Activated naive CD8-positive, alpha-beta T cell treated with anti-CD3 and anti-CD28 coated beads, Interleukin-2, amount 10 ng/mL, durations not matched to agents 7 days and 5 days (primary cell): Measurements from ENCODE around the gene CCDC148. TPM values are rescaled to one million over a fixed set of nuclear protein-coding genes. Genes with fewer than 3 reads are reported as not detected.
"Not testable (repeated sequence)": the region's sequence is repeated elsewhere in the genome, so short reads cannot be mapped to it uniquely, and the experiment has no call there.

ENCODE experiments used
- ATAC-seq: fragments of 150-1000 bp; cut with Tn5 transposase; one replicate; pipeline ENCODE4 v1.10.0; 2021; ENCODE audit warnings: low read depth, moderate library complexity
- POLR2A ChIA-PET: fragments of 350-600 bp; sonication (Branson Sonifier 250); formaldehyde crosslinking; loops from one replicate; lab custom pipeline; 2021; ENCODE audit warnings: antibody characterized with exemption; lab: Charles Lee
- DNase-seq: peaks from one replicate; pipeline ENCODE4 v3.0.0; 2021
- H3K27ac Mint-ChIP-seq: one replicate; pipeline ENCODE4 v1.8.0; 2022; ENCODE audit warnings: mild to moderate bottlenecking, mixed read lengths
- H3K27me3 Mint-ChIP-seq: one replicate; pipeline ENCODE4 v1.8.0; 2022; ENCODE audit warnings: mild to moderate bottlenecking, moderate library complexity, mixed read lengths
- H3K36me3 Mint-ChIP-seq: one replicate; pipeline ENCODE4 v1.8.0; 2021; ENCODE audit warnings: mild to moderate bottlenecking, mixed read lengths
- H3K4me1 Mint-ChIP-seq: one replicate; pipeline ENCODE4 v1.8.0; 2021; ENCODE audit warnings: mixed read lengths
- H3K4me3 Mint-ChIP-seq: one replicate; pipeline ENCODE4 v1.8.0; 2022; ENCODE audit warnings: mild to moderate bottlenecking, moderate library complexity, mixed read lengths
- H3K9me3 Mint-ChIP-seq: one replicate; pipeline ENCODE4 v1.8.0; 2021; ENCODE audit warnings: mixed read lengths
- total RNA-seq, 2 experiments: library from RNA; stranded (reverse); gene quantifications; one replicate each; pipeline ENCODE4 v1.2.3, GENCODE V29; 2021

The CCDC148 gene
- total RNA-seq, 2 experiments from 2014 or later, result not detected

DNA sequence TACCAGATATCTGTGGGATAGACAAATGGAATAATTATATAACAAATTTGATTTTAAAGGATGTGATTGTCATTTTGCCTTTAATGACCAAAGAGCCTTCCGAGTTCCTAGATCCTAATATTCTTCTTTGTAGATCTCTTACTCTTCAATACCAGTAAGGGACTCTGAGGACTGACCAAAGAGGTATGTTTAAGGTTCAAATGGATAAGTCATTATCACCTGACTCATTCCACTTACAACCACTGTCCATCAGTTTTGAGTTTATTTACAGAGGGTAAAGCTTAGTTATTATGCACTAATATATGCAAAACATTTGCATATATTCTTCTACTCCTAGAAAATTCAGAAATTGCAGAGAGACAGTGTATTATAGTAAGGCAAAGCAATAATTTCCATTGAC is 62.7 kb downstream of the CCDC148 start:
- H3K4me3 Mint-ChIP-seq, result no peak overlapping the region
- no peaks in the 10 kb centered on the region for H3K36me3 Mint-ChIP-seq
- H3K27ac Mint-ChIP-seq, result no peak overlapping the region
- ATAC-seq (no peak), DNase-seq (no peak)
- H3K27me3 Mint-ChIP-seq, result peaks cover 10% of the 10 kb centered on the region
- POLR2A ChIA-PET, result no interaction called here
- H3K4me1 Mint-ChIP-seq, result peaks cover 6% of the 10 kb centered on the region
- H3K9me3 Mint-ChIP-seq, result peaks cover 2% of the 10 kb centered on the region

DNA sequence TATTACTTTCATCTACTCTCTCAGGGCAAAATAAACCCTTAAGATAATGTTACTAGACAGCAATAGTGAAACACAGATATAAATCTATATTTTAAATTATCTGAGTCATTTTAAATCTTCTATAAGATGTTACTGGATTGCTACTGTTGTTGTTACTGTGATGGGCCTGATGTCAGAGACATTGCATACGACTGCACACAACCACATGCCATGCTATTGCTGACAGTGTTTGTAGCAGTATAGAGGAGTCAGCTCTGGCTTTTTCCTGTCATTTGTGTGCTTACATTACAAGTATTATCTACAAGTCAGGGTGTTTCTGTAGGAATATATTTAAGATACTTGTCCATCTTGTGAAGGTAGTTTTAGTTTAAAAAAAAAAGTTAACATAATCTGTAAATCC is 63.9 kb downstream of the CCDC148 start:
- Mint-ChIP-seq H3K4me3 (no peak overlapping the region), H3K36me3 (no peaks in the 10 kb centered on the region), H3K27ac (no peak overlapping the region), H3K4me1 (peaks cover 6% of the 10 kb centered on the region), H3K9me3 (peaks cover 2% of the 10 kb centered on the region), H3K27me3 (peaks cover 3% of the 10 kb centered on the region)
- DNase-seq (no peak), ATAC-seq (no peak)
- POLR2A ChIA-PET, result no interaction called here

DNA sequence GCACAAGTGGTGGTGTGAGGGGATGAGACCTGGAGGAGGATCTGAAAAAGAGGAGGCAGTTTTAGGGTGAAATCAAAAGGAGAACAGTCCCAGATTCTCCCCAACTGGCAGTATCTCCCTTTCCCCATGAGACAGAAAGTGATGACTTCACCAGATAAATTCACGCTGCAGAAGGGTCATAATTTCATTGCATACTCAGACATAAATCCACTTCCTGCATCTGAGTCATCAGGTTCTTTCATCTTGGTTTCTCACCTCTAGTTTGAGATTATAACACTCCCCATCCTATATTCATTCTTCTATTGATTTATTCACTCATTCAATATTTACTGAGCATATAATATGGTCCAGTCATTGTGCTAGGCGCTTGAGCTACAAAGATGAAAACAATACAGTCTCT is 64.7 kb downstream of the CCDC148 start:
- POLR2A ChIA-PET, result no interaction called here

DNA sequence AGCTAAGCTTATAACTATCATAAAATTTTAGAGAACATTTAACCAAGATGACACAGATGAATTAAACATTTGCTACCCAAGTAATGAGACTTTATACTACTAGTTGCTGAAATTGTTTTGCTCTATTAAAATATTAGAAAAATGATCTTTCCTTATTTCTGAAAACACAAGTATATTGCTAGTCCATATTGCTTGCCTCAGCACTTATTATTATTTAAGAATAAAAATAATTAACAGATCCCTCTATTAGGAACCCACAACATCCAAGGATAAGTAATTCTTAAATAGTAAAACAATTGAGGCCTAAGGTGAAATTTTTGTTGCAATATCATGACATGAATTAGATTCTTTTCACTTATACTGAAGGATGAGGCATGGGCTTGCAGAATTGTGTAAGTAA is 65.2 kb downstream of the CCDC148 start:
- no peak for DNase-seq
- H3K36me3 Mint-ChIP-seq, result no peaks in the 10 kb centered on the region
- H3K9me3 Mint-ChIP-seq, result peaks cover 2% of the 10 kb centered on the region
- no peak overlapping the region for H3K27ac Mint-ChIP-seq
- H3K27me3 Mint-ChIP-seq, result peaks cover 3% of the 10 kb centered on the region
- H3K4me3 Mint-ChIP-seq, result no peak overlapping the region
- no peak for ATAC-seq
- POLR2A ChIA-PET, result no interaction called here
- peaks cover 6% of the 10 kb centered on the region for H3K4me1 Mint-ChIP-seq

More for the DNA sequence above, 64.7 kb downstream of the CCDC148 start:
- Mint-ChIP-seq H3K27ac (no peak overlapping the region), H3K9me3 (peaks cover 2% of the 10 kb centered on the region), H3K4me3 (no peak overlapping the region), H3K36me3 (no peaks in the 10 kb centered on the region), H3K27me3 (peaks cover 2% of the 10 kb centered on the region), H3K4me1 (peaks cover 6% of the 10 kb centered on the region)
- DNase-seq, result no peak
- peak; percentile 76 for ATAC-seq

GRCh38 chr2:158388159-158388558 is 68.4 kb downstream of the CCDC148 start:
- peaks cover 2% of the 10 kb centered on the region for H3K9me3 Mint-ChIP-seq

DNA sequence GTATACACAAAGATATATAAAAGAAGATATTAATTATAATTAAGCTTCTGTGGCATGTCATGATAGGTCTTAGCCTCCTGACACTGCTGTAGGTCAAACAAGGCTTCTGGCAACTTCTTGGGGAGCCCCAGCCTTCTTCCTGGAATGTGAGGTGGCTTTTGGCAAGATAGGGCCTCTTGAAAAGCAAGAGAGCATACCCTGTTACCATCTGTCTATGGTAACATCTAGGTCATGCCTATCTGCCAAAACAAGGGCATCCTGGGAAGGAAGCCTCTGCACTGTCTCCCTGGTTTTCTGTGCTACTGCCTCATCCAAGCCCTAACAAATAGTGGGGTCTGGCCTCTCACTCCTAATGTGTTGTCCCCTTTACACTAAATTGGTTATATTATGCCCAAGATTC is 70.9 kb downstream of the CCDC148 start:
- Mint-ChIP-seq H3K36me3 (no peaks in the 10 kb centered on the region), H3K27me3 (peaks cover 6% of the 10 kb centered on the region), H3K4me1 (no peaks in the 10 kb centered on the region), H3K9me3 (peaks cover 2% of the 10 kb centered on the region), H3K27ac (no peak overlapping the region), H3K4me3 (no peak overlapping the region)
- POLR2A ChIA-PET, result no interaction called here
- no peak for ATAC-seq
- DNase-seq, result no peak

More at GRCh38 chr2:158388159-158388558, 68.4 kb downstream of the CCDC148 start:
- DNase-seq (no peak), ATAC-seq (no peak)
- Mint-ChIP-seq H3K27ac (no peak overlapping the region), H3K27me3 (peaks cover 6% of the 10 kb centered on the region), H3K36me3 (no peaks in the 10 kb centered on the region), H3K4me1 (peaks cover 6% of the 10 kb centered on the region), H3K4me3 (no peak overlapping the region)
- POLR2A ChIA-PET, result no interaction called here

DNA sequence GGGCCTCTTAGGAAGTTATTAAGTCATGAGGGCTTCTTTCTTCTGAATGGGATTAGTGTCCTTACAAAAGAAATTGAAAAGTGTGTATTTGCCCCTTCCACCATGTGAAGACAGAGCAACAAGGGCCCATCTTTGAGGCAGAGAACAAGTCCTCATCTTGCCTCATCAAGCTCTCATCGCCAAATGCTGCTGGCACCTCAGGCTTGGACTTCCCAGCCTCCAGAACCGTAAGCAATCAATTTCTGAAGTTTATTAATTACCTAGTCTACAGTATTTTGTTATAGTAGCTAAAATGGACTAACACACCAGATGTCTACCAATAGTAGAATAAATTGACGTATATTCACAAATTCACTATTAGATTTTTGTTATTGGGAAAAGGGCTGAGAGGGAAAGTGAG is 74.6 kb downstream of the CCDC148 start:
- no peak overlapping the region for H3K4me3 Mint-ChIP-seq
- H3K27me3 Mint-ChIP-seq, result peaks cover 8% of the 10 kb centered on the region
- no peak for ATAC-seq
- H3K27ac Mint-ChIP-seq, result no peak overlapping the region
- POLR2A ChIA-PET, result no interaction called here
- H3K4me1 Mint-ChIP-seq, result no peaks in the 10 kb centered on the region
- no peak for DNase-seq
- H3K36me3 Mint-ChIP-seq, result no peaks in the 10 kb centered on the region
- no peaks in the 10 kb centered on the region for H3K9me3 Mint-ChIP-seq

- ATAC-seq, result no peak
- no peak for DNase-seq
- peaks cover 5% of the 10 kb centered on the region for H3K27me3 Mint-ChIP-seq
Observed at GRCh38 chr2:158381205-158381604, 75.3 kb downstream of the CCDC148 start.

DNA sequence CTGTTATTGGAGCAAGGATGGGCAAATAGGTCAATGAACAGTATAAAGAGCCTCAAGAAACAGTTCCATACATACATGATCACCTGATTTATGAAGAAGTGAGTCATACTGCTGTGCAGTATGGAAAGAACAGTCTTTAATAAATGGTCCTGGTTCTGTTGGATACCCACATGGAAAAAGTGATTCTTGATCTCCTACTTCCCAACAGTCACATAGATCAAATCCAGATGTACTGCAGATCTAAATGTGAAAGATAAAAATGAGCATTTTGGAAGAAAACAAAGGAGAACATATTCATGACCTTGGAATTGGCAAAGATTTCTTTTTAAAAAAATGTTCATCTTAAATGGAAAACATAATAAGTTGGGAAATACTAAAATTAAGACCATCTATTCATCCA is 75.8 kb downstream of the CCDC148 start:
- no peak for DNase-seq
- no peak for ATAC-seq
- POLR2A ChIA-PET, result no interaction called here
- Mint-ChIP-seq H3K27me3 (peaks cover 3% of the 10 kb centered on the region), H3K4me1 (no peaks in the 10 kb centered on the region), H3K27ac (no peak overlapping the region), H3K9me3 (no peaks in the 10 kb centered on the region), H3K4me3 (no peak overlapping the region), H3K36me3 (no peaks in the 10 kb centered on the region)

More at GRCh38 chr2:158381205-158381604, 75.3 kb downstream of the CCDC148 start:
- POLR2A ChIA-PET, result no interaction called here
- Mint-ChIP-seq H3K27ac (no peak overlapping the region), H3K9me3 (no peaks in the 10 kb centered on the region), H3K4me1 (no peaks in the 10 kb centered on the region), H3K4me3 (no peak overlapping the region), H3K36me3 (no peaks in the 10 kb centered on the region)

- H3K27me3 Mint-ChIP-seq, result peaks cover 3% of the 10 kb centered on the region
- ATAC-seq, result no peak
- POLR2A ChIA-PET, result no interaction called here
- no peak overlapping the region for H3K27ac Mint-ChIP-seq
- DNase-seq, result no peak
- no peak overlapping the region for H3K4me3 Mint-ChIP-seq
- no peaks in the 10 kb centered on the region for H3K9me3 Mint-ChIP-seq
- no peaks in the 10 kb centered on the region for H3K4me1 Mint-ChIP-seq
- H3K36me3 Mint-ChIP-seq, result no peaks in the 10 kb centered on the region
Observed at GRCh38 chr2:158378926-158379325, 77.6 kb downstream of the CCDC148 start.

DNA sequence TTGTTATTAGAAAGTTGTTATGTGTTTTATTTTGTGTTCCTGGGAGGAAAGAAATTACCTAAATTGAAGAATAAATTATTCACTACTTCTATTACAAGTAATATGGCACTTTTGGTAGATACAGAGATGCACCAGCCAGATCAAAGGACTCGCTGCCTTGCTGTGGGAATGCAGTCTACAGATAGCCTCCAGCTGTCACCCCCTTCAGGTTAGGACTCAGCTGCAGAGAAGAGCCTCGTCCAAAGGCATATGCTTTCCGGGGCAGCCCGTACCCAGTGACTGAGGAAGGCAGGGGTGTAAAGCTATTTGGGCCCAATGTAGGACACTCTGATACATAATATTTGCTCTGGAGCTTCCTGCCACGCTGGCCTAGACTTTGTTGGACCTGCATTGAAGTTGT is 90.2 kb downstream of the CCDC148 start:
- no peaks in the 10 kb centered on the region for H3K4me1 Mint-ChIP-seq
- no peak overlapping the region for H3K4me3 Mint-ChIP-seq
- H3K36me3 Mint-ChIP-seq, result no peaks in the 10 kb centered on the region
- no peaks in the 10 kb centered on the region for H3K27me3 Mint-ChIP-seq
- ATAC-seq (no peak), DNase-seq (no peak)
- H3K27ac Mint-ChIP-seq, result no peak overlapping the region
- H3K9me3 Mint-ChIP-seq, result peaks cover 1% of the 10 kb centered on the region
- POLR2A ChIA-PET, result no interaction called here

DNA sequence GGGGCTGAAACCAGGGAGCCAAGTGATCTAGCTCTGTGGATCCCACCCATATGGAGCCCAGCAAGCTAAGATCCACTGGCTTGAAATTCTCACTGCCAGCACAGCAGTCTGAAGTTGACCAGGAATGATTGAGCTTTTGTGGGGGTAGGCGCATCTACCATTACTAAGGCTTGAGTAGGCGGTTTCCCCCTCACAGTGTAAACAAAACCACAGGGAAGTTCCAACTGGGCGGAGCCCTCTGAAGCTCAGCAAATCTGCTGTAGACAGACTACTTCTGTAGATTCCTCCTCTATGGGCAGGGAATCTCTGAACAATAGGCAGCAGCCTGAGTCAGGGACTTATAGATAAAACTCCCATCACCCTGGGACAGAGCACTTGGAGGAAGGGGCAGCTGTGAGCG is 96.7 kb downstream of the CCDC148 start:
- Mint-ChIP-seq H3K27ac (no peak overlapping the region), H3K27me3 (no peaks in the 10 kb centered on the region), H3K4me1 (no peaks in the 10 kb centered on the region), H3K4me3 (no peak overlapping the region), H3K9me3 (no peaks in the 10 kb centered on the region), H3K36me3 (no peaks in the 10 kb centered on the region)
- ATAC-seq (no peak), DNase-seq (no peak)
- POLR2A ChIA-PET, result no interaction called here

- no peak overlapping the region for H3K4me3 Mint-ChIP-seq
- DNase-seq (no peak), ATAC-seq (no peak)
- H3K9me3 Mint-ChIP-seq, result no peaks in the 10 kb centered on the region
- no peaks in the 10 kb centered on the region for H3K36me3 Mint-ChIP-seq
- H3K27me3 Mint-ChIP-seq, result no peaks in the 10 kb centered on the region
- POLR2A ChIA-PET, result no interaction called here
- H3K4me1 Mint-ChIP-seq, result no peaks in the 10 kb centered on the region
- no peak overlapping the region for H3K27ac Mint-ChIP-seq
Observed at GRCh38 chr2:158357699-158358098, 98.9 kb downstream of the CCDC148 start.

GRCh38 chr2:158357122-158357521 is 99.4 kb downstream of the CCDC148 start:
- ATAC-seq, result no peak
- Mint-ChIP-seq H3K9me3 (no peaks in the 10 kb centered on the region), H3K36me3 (no peaks in the 10 kb centered on the region), H3K4me1 (no peaks in the 10 kb centered on the region), H3K27ac (no peak overlapping the region), H3K4me3 (no peak overlapping the region), H3K27me3 (no peaks in the 10 kb centered on the region)
- POLR2A ChIA-PET, result no interaction called here
- DNase-seq, result no peak

- H3K27me3 Mint-ChIP-seq, ATAC-seq, DNase-seq, H3K27ac Mint-ChIP-seq, H3K4me1 Mint-ChIP-seq, H3K4me3 Mint-ChIP-seq, H3K9me3 Mint-ChIP-seq, POLR2A ChIA-PET, H3K36me3 Mint-ChIP-seq: not testable (repeated sequence)
Observed at GRCh38 chr2:158351466-158351816, 105.1 kb downstream of the CCDC148 start.
